Measurements from ENCODE around the gene CAPN13. TPM values are rescaled to one million over a fixed set of nuclear protein-coding genes. Genes with fewer than 3 reads are reported as not detected.

CAPN13 gene
- total and polyA plus RNA-seq, 10 of the 15 experiments (the other 5 are each of a cell fraction or from before 2014, with no cell fraction given), result 0.03 to 0.10 (median 0.06) TPM; not detected in 7

DNA sequence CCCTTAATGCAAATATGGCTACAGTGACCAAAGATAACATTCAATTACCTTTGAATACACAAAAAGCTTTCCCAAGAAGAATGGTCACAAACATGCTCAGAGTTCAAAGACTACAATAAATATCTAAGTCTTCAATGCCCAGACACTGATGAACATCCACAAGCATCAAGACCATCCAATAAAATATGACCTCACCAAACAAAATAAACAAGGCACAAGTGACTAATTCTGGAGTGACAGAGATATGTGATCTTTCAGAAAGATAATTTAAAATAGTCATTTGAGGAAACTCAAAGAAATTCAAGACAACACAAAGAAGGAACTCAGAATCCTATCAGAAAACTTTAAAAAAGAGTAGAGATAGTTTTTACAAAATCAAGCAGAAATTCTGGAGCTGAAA, 40.6 kb upstream of the CAPN13 start (continued):
- TF ChIP-seq, protein P1, sequence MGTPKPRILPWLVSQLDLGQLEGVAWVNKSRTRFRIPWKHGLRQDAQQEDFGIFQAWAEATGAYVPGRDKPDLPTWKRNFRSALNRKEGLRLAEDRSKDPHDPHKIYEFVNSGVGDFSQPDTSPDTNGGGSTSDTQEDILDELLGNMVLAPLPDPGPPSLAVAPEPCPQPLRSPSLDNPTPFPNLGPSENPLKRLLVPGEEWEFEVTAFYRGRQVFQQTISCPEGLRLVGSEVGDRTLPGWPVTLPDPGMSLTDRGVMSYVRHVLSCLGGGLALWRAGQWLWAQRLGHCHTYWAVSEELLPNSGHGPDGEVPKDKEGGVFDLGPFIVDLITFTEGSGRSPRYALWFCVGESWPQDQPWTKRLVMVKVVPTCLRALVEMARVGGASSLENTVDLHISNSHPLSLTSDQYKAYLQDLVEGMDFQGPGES (IDR thresholded peaks at IDR 0.05), result no peak
- TF ChIP-seq SMAD5 (IDR thresholded peaks at IDR 0.05; ENCODE audit: low read depth) (no peak), IKZF1 (conservative IDR thresholded peaks at IDR 0.05) (no peak), TARDBP (IDR thresholded peaks at IDR 0.05; ENCODE audit: borderline replicate concordance) (no peak), RAD51 (IDR thresholded peaks at IDR 0.05) (no peak)

DNA sequence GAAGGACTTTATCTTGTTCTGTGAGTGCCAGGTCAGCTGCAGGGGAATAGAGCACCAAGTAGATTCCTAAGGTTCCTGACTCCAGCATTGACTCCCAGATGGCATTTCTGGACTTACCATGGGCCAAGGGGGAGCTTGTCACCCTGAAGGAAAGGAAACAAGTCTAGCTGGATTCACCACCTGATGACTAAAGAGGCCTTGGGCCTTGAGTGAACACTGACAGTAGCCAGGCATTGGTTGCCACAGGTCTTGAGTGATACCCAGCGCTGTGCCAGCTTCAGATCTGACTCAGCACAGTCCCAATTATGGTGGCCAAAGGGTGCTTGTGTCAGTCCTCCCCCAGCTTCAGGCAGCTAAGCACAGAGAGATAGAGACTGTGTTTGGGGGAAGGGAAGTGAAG, 40.1 kb upstream of the CAPN13 start:
- Histone ChIP-seq H3K4me2 (ENCODE audit: control insufficient read depth, insufficient read depth) (no peak overlapping the region), H3K36me3 (ENCODE audit: control insufficient read depth in 2 of 2, insufficient read depth in 2 of 2, low read length in 1 of 2) (no peaks in the 10 kb centered on the region), H3K27ac (ENCODE audit: control insufficient read depth, insufficient read depth) (no peak overlapping the region), H4K20me1 (ENCODE audit: control insufficient read depth, insufficient read depth) (no peaks in the 10 kb centered on the region), H3K9ac (ENCODE audit: control insufficient read depth, insufficient read depth, low read length) (no peak overlapping the region), H3K4me3 (no peak overlapping the region), H3K4me1 (ENCODE audit: control insufficient read depth, insufficient read depth, low read length) (no peaks in the 10 kb centered on the region), H2AFZ (ENCODE audit: control insufficient read depth, low read depth, low read length) (no peak overlapping the region), H3K79me2 (ENCODE audit: control insufficient read depth, insufficient read depth, low read length) (no peaks in the 10 kb centered on the region), H3K9me3 (replicated peaks; ENCODE audit: control insufficient read depth, insufficient read depth, low read length) (no peaks in the 10 kb centered on the region), H3K27me3 (replicated peaks in 1 of 2; ENCODE audit: control insufficient read depth in 2 of 2, insufficient read depth in 2 of 2, low read length in 1 of 2) (no peaks in the 10 kb centered on the region)
- DNase-seq (ENCODE audit: low read depth, low spot score) (no peak), ATAC-seq (no peak), FAIRE-seq (no peak)
- ChIA-PET RAD21 (ENCODE audit: unreplicated experiment) (no interaction called here), SMC1A (ENCODE audit: uncharacterized antibody, unreplicated experiment) (no interaction called here), CTCF (interaction anchor here (1.0 kb wide), 1 partner anchor 14 kb away, joined by 4 read pairs; no protein-coding TSS in a partner anchor), POLR2A (no interaction called here)
- BruUV-seq (replicated peaks), result no TSS peak
- WGBS (ENCODE audit: insufficient coverage, insufficient replicate concordance, low lambda C conversion rate, missing lambda C conversion rate), result 0% methylated on average over 1 of the region's 1 CpG
- intact Hi-C loops (cut with micrococcal nuclease; ENCODE audit: unreplicated experiment), result no loop called here
- in situ Hi-C loops (cut with MboI), result no loop called here
- TF ChIP-seq SUPT20H (IDR thresholded peaks at IDR 0.05; ENCODE audit: borderline replicate concordance, control insufficient read depth, low read depth, low read length) (no peak), ZBED1 (IDR thresholded peaks at IDR 0.05; ENCODE audit: borderline replicate concordance) (no peak), KAT2A (conservative IDR thresholded peaks at IDR 0.05; ENCODE audit: control insufficient read depth, low read depth, low read length) (no peak), YY1 (IDR thresholded peaks at IDR 0.05; ENCODE audit: low read depth, low read length) (no peak), ETV6 (conservative IDR thresholded peaks at IDR 0.05 in 1 of 2, IDR thresholded peaks at IDR 0.05 in 1 of 2; ENCODE audit: borderline replicate concordance in 1 of 2, low read depth in 1 of 2) (no peak), SMARCA5 (IDR thresholded peaks at IDR 0.05) (no peak), ZZZ3 (IDR thresholded peaks at IDR 0.05; ENCODE audit: control insufficient read depth, insufficient read length, low read depth) (no peak), TCF7 (IDR thresholded peaks at IDR 0.05; ENCODE audit: borderline replicate concordance) (no peak)
- TF ChIP-seq, protein P2, sequence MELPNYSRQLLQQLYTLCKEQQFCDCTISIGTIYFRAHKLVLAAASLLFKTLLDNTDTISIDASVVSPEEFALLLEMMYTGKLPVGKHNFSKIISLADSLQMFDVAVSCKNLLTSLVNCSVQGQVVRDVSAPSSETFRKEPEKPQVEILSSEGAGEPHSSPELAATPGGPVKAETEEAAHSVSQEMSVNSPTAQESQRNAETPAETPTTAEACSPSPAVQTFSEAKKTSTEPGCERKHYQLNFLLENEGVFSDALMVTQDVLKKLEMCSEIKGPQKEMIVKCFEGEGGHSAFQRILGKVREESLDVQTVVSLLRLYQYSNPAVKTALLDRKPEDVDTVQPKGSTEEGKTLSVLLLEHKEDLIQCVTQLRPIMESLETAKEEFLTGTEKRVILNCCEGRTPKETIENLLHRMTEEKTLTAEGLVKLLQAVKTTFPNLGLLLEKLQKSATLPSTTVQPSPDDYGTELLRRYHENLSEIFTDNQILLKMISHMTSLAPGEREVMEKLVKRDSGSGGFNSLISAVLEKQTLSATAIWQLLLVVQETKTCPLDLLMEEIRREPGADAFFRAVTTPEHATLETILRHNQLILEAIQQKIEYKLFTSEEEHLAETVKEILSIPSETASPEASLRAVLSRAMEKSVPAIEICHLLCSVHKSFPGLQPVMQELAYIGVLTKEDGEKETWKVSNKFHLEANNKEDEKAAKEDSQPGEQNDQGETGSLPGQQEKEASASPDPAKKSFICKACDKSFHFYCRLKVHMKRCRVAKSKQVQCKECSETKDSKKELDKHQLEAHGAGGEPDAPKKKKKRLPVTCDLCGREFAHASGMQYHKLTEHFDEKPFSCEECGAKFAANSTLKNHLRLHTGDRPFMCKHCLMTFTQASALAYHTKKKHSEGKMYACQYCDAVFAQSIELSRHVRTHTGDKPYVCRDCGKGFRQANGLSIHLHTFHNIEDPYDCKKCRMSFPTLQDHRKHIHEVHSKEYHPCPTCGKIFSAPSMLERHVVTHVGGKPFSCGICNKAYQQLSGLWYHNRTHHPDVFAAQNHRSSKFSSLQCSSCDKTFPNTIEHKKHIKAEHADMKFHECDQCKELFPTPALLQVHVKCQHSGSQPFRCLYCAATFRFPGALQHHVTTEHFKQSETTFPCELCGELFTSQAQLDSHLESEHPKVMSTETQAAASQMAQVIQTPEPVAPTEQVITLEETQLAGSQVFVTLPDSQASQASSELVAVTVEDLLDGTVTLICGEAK (IDR thresholded peaks at IDR 0.05; ENCODE audit: borderline replicate concordance), result no peak
- TF ChIP-seq, protein P3, sequence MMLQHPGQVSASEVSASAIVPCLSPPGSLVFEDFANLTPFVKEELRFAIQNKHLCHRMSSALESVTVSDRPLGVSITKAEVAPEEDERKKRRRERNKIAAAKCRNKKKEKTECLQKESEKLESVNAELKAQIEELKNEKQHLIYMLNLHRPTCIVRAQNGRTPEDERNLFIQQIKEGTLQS (IDR thresholded peaks at IDR 0.05; ENCODE audit: borderline replicate concordance, extremely low read depth, low read depth, low read length), result no peak
- TF ChIP-seq, protein P4, sequence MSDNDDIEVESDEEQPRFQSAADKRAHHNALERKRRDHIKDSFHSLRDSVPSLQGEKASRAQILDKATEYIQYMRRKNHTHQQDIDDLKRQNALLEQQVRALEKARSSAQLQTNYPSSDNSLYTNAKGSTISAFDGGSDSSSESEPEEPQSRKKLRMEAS (IDR thresholded peaks at IDR 0.05; ENCODE audit: low read depth, low read length), result no peak

Measured in GM12878 (cell line).